ENCODE measurements around the gene HOATZ.

HOATZ gene

DNA sequence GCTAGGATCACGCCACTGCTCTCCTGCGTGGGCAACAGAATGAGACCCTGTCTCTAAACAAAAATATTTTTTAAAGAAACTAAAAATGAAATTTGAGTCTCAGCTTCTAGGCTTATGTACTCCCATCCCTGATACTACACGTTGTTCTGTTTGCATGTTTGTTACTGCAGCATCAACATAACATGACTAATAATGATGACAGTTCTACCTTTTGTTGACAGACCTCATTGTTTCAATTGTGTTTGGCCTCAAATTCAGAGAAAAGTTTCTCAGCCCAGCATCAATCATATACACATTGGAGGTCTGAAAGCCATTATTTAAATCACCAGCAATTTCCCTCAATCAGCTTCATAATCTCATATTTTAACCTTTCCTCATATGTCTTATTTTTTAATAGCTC is 46.7 kb downstream of the HOATZ start:
- Histone ChIP-seq H3K9me3 (ENCODE audit: low read length) (no peaks in the 10 kb centered on the region), H4K20me1 (ENCODE audit: insufficient read depth, low read length) (no peaks in the 10 kb centered on the region), H2AFZ (ENCODE audit: low read length) (no peak overlapping the region), H3K36me3 (ENCODE audit: insufficient read depth, low read length) (no peaks in the 10 kb centered on the region), H3K27me3 (ENCODE audit: insufficient read depth, low read length) (no peaks in the 10 kb centered on the region), H3F3A (ENCODE audit: insufficient read depth, low read length) (no peaks in the 10 kb centered on the region), H3K9ac (ENCODE audit: low read length) (no peak overlapping the region), H3K4me2 (ENCODE audit: low read length) (no peak overlapping the region), H3K27ac (ENCODE audit: low read depth, low read length, poor library complexity, severe bottlenecking) (no peak overlapping the region), H3K4me3 (ENCODE audit: low read depth, low read length, poor library complexity, severe bottlenecking) (no peak overlapping the region), H3K9me2 (ENCODE audit: low read depth, low read length) (no peaks in the 10 kb centered on the region), H3K4me1 (ENCODE audit: insufficient read depth, low read length, severe bottlenecking) (no peaks in the 10 kb centered on the region), H3K79me2 (ENCODE audit: insufficient read depth, low read length) (no peaks in the 10 kb centered on the region)
- TF ChIP-seq EZH2 (IDR thresholded peaks at IDR 0.05; ENCODE audit: borderline replicate concordance, low read length) = no peak
- TF ChIP-seq, protein P1, sequence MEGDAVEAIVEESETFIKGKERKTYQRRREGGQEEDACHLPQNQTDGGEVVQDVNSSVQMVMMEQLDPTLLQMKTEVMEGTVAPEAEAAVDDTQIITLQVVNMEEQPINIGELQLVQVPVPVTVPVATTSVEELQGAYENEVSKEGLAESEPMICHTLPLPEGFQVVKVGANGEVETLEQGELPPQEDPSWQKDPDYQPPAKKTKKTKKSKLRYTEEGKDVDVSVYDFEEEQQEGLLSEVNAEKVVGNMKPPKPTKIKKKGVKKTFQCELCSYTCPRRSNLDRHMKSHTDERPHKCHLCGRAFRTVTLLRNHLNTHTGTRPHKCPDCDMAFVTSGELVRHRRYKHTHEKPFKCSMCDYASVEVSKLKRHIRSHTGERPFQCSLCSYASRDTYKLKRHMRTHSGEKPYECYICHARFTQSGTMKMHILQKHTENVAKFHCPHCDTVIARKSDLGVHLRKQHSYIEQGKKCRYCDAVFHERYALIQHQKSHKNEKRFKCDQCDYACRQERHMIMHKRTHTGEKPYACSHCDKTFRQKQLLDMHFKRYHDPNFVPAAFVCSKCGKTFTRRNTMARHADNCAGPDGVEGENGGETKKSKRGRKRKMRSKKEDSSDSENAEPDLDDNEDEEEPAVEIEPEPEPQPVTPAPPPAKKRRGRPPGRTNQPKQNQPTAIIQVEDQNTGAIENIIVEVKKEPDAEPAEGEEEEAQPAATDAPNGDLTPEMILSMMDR (IDR thresholded peaks at IDR 0.05; ENCODE audit: low read length) = no peak

DNA sequence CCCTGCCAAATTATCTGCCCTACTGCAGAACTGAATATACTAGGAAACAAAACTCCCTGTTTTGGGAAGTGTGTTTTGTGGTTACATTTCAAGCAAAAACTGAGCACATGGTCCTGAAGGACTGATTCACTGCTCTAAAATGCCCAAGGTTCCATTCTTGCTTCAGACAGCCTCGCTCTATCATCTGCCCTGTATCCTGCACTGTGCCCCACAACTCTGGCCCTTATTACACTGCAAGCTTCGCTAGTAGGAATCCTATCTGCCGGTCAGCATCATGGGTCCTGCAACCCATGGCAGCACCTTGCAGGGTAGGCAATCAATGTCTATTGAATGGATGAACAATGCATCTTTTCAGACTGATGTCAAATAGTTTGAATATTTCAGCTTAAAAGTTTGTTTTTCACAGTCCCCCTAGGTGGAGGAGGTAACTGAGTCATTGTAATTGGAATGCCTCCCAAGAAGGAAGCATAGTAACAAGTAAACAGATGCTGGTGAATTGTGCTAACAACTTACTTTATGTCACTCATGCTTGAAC is 47.3 kb downstream of the HOATZ start:
- no peak overlapping the region for H3K9ac ChIP-seq (ENCODE audit: low read length)
- no peaks in the 10 kb centered on the region for H4K20me1 ChIP-seq (ENCODE audit: insufficient read depth, low read length)
- no peaks in the 10 kb centered on the region for H3K36me3 ChIP-seq (ENCODE audit: insufficient read depth, low read length)
- no peak overlapping the region for H3K4me3 ChIP-seq (ENCODE audit: low read depth, low read length, poor library complexity, severe bottlenecking)
- H3K9me3 ChIP-seq (ENCODE audit: low read length) = no peaks in the 10 kb centered on the region
- H3K4me1 ChIP-seq (ENCODE audit: insufficient read depth, low read length, severe bottlenecking) = no peaks in the 10 kb centered on the region
- H3F3A ChIP-seq (ENCODE audit: insufficient read depth, low read length) = no peaks in the 10 kb centered on the region
- H3K27me3 ChIP-seq (ENCODE audit: insufficient read depth, low read length) = no peaks in the 10 kb centered on the region
- H3K4me2 ChIP-seq (ENCODE audit: low read length) = no peak overlapping the region
- H2AFZ ChIP-seq (ENCODE audit: low read length) = no peak overlapping the region
- H3K9me2 ChIP-seq (ENCODE audit: low read depth, low read length) = no peaks in the 10 kb centered on the region
- no peak overlapping the region for H3K27ac ChIP-seq (ENCODE audit: low read depth, low read length, poor library complexity, severe bottlenecking)
- H3K79me2 ChIP-seq (ENCODE audit: insufficient read depth, low read length) = no peaks in the 10 kb centered on the region
- no peak for TF ChIP-seq EZH2 (IDR thresholded peaks at IDR 0.05; ENCODE audit: borderline replicate concordance, low read length)
- TF ChIP-seq, protein P1 (IDR thresholded peaks at IDR 0.05; ENCODE audit: low read length) = no peak

DNA sequence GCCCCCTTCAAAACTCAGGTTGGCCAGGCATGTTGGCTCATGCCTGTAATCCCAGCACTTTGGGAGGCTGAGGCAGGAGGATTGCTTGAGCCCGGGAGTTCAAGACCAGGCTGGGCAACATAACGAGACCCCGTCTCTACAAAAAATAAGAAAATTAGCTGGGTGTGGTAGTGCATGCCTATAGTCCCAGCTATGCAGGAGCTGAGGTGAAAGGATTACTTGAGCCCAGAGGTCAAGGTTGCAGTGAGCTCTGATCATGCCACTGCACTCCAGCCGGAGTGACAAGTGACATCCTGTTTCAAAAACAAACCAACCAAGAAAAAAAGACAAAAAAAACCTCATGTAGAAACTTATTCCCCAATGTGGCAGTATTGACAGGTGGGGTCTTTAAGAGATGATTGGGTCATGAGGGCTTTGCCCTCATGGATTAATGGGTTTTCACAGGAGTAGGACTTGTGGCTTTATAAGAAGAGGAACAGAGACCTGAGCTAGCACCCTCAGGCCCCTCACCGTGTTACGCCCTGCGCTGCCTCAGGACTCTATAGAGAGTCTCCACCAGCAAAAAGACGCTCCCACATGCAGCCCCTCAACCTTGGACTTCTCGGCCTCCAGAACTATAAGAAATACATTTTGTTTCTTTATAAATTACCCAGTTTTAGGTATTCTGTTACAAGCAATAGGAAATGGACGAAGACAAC is 48.3 kb downstream of the HOATZ start:
- TF ChIP-seq EZH2 (IDR thresholded peaks at IDR 0.05; ENCODE audit: borderline replicate concordance, low read length) = no peak
- TF ChIP-seq, protein P1 (IDR thresholded peaks at IDR 0.05; ENCODE audit: low read length) = no peak
- no peak overlapping the region for H3K27ac ChIP-seq (ENCODE audit: low read depth, low read length, poor library complexity, severe bottlenecking)
- H3K9ac ChIP-seq (ENCODE audit: low read length) = no peak overlapping the region
- no peaks in the 10 kb centered on the region for H3K27me3 ChIP-seq (ENCODE audit: insufficient read depth, low read length)
- no peaks in the 10 kb centered on the region for H3F3A ChIP-seq (ENCODE audit: insufficient read depth, low read length)
- no peak overlapping the region for H2AFZ ChIP-seq (ENCODE audit: low read length)
- H3K4me3 ChIP-seq (ENCODE audit: low read depth, low read length, poor library complexity, severe bottlenecking) = no peak overlapping the region
- H4K20me1 ChIP-seq (ENCODE audit: insufficient read depth, low read length) = no peaks in the 10 kb centered on the region
- H3K9me3 ChIP-seq (ENCODE audit: low read length) = no peaks in the 10 kb centered on the region
- no peaks in the 10 kb centered on the region for H3K36me3 ChIP-seq (ENCODE audit: insufficient read depth, low read length)
- H3K79me2 ChIP-seq (ENCODE audit: insufficient read depth, low read length) = no peaks in the 10 kb centered on the region
- H3K4me1 ChIP-seq (ENCODE audit: insufficient read depth, low read length, severe bottlenecking) = no peaks in the 10 kb centered on the region
- no peak overlapping the region for H3K4me2 ChIP-seq (ENCODE audit: low read length)
- no peaks in the 10 kb centered on the region for H3K9me2 ChIP-seq (ENCODE audit: low read depth, low read length)
